Spleen (tissue), 11 donors: Measurements from ENCODE around the gene FAM47B. TPM values are rescaled to one million over a fixed set of nuclear protein-coding genes. Genes with fewer than 3 reads are reported as not detected.

Experiments used
- DNase-seq: peaks from one replicate; pipeline ENCODE4 v3.0.0-alpha.2; 2020
- H3K27ac ChIP-seq, 8 donors: fragments of 200-600 bp; sonication (generic) in 7 of 8; 1 replicate in 4 of 8; 2 replicates in 4 of 8; pipeline versions ENCODE4 v1.5.0 to v1.8.0; 2016 to 2021; ENCODE audit warnings: inconsistent platforms in 4 of 8, mild to moderate bottlenecking in 4 of 8, moderate library complexity in 1 of 8
- H3K27me3 ChIP-seq, 7 donors: fragments of 200-600 bp; sonication (generic) in 6 of 7; replicated peaks in 1 of 7; 1 replicate in 4 of 7; 2 replicates in 3 of 7; pipeline versions ENCODE4 v1.5.0 to v1.8.0; 2016 to 2021; ENCODE audit warnings: inconsistent platforms in 3 of 7, mild to moderate bottlenecking in 1 of 7
- H3K36me3 ChIP-seq, 6 donors: fragments of 200-600 bp; sonication (generic) in 5 of 6; 1 replicate in 4 of 6; 2 replicates in 2 of 6; pipeline versions ENCODE4 v1.5.0 to v1.8.0; 2016 to 2021; ENCODE audit warnings: inconsistent platforms in 2 of 6
- H3K4me1 ChIP-seq, 6 donors: fragments of 200-600 bp; sonication (generic) in 5 of 6; 1 replicate in 3 of 6; 2 replicates in 3 of 6; pipeline versions ENCODE4 v1.5.0 to v1.8.0; 2016 to 2021; ENCODE audit warnings: inconsistent platforms in 3 of 6
- H3K4me3 ChIP-seq, 8 donors: fragments of 200-600 bp; sonication (generic) in 7 of 8; 1 replicate in 4 of 8; 2 replicates in 4 of 8; pipeline versions ENCODE4 v1.5.0 to v1.8.0; 2016 to 2021; ENCODE audit warnings: inconsistent platforms in 4 of 8, mild to moderate bottlenecking in 4 of 8, moderate library complexity in 2 of 8
- H3K9me3 ChIP-seq, 8 donors: fragments of 200-600 bp; sonication (generic) in 7 of 8; 1 replicate in 4 of 8; 2 replicates in 4 of 8; pipeline versions ENCODE4 v1.5.0 to v1.8.0; 2016 to 2021; ENCODE audit warnings: inconsistent platforms in 4 of 8
- CTCF ChIP-seq, 11 experiments: fragments of 200-600 bp in 7 of 11; fragments of 450-650 bp in 4 of 11; sonication (generic) in 4 of 11; IDR thresholded peaks in 8 of 11; conservative IDR thresholded peaks in 3 of 11; 1 replicate in 7 of 11; 2 replicates in 4 of 11; pipeline versions ENCODE4 v1.4.0 to v1.8.0; 2016 to 2021; ENCODE audit warnings: antibody characterized with exemption in 11 of 11, inconsistent platforms in 4 of 11, mild to moderate bottlenecking in 1 of 11
- POLR2A ChIP-seq, 3 donors: fragments of 450-650 bp; IDR thresholded peaks; one replicate each; pipeline ENCODE4 v1.5.1; 2017; ENCODE audit warnings: antibody characterized with exemption in 3 of 3, mild to moderate bottlenecking in 1 of 3
- POLR2AphosphoS5 ChIP-seq, 3 donors: sonication (generic); formaldehyde crosslinking; IDR thresholded peaks; one replicate each; pipeline ENCODE4 v1.5.1; 2017; ENCODE audit warnings: antibody characterized with exemption in 3 of 3
- WGBS, 5 donors: extraction: QIAGEN DNeasy Blood & Tissue Kit in 3 of 5; methylation state at CpG; one replicate each; pipeline versions ENCODE4 v1.1.5 to v1.1.7; 2013 to 2018; 5-methylcytosine and 5-hydroxymethylcytosine counted together
- intact Hi-C: fragments of 100-400 bp; cut with DNase I; formaldehyde crosslinking; loops from one replicate; pipeline ENCODE4 v1.15.0; 2023; ENCODE audit warnings: low total_unique reads
- polyA plus RNA-seq, 3 donors: library from polyadenylated mRNA; stranded (reverse); fragments of 200-250 nt; gene quantifications; one replicate each; pipeline ENCODE4 v1.2.1, GENCODE V29; 2013
- total RNA-seq, 7 donors: library from RNA; depleted of rRNA in 3 of 7; stranded (reverse); fragments of >200 nt in 3 of 7; fragmentation: NEBNext Ultra II Directional in 4 of 7; extraction: Animal tissue kit (Norgen Biotek cat#: 25700) in 4 of 7; gene quantifications; one replicate each; pipeline versions ENCODE4 v1.1.0 to v1.2.1, GENCODE V29; 2016 to 2021
- donor health status: healthy with polysubstance abuse.
- donor health status: DM: no; HTN: no; CAD: no; lungs with moderate emphysema.
- donor health status: DM: no; HTN: no; CAD: no.
- donor health status: Bipolar disorder and iron deficiency.
- donor health status: healthy.
- donor health status: DM: no; HTN: no; CAD: no.
- donor health status: DM: yes; HTN: yes; CAD: no.

Gene FAM47B
- total and polyA plus RNA-seq, 10 donors: not detected

GRCh38 chrX:34943235-34943634 is 639 bp downstream of the FAM47B start:
- no peaks in the 10 kb centered on the region for H3K4me1 ChIP-seq
- no peak overlapping the region for H3K4me3 ChIP-seq
- DNase-seq: peak; percentile 61
- intact Hi-C loops: no loop called here
- no peak for TF ChIP-seq POLR2A (IDR thresholded peaks at IDR 0.05)
- no peak for TF ChIP-seq CTCF (IDR thresholded peaks at IDR 0.05 in 8 of 11, conservative IDR thresholded peaks at IDR 0.05 in 3 of 11)
- no peak for TF ChIP-seq POLR2AphosphoS5 (IDR thresholded peaks at IDR 0.05)
- WGBS, 5 donors: 89 to 96% (median 91%) methylated on average over 4 to 24 of the region's 24 CpGs
- peaks cover 0 to 12% (median 0%) of the 10 kb centered on the region in 8 donors for H3K9me3 ChIP-seq
- no peak overlapping the region for H3K27ac ChIP-seq
- no peaks in the 10 kb centered on the region for H3K27me3 ChIP-seq
- H3K36me3 ChIP-seq: no peaks in the 10 kb centered on the region

GRCh38 chrX:34956916-34957315 is 14.3 kb downstream of the FAM47B start:
- no peak for DNase-seq
- TF ChIP-seq POLR2AphosphoS5 (IDR thresholded peaks at IDR 0.05) (no peak), CTCF (IDR thresholded peaks at IDR 0.05 in 8 of 11, conservative IDR thresholded peaks at IDR 0.05 in 3 of 11) (no peak), POLR2A (IDR thresholded peaks at IDR 0.05) (no peak)

GRCh38 chrX:34961662-34962061 is 19.1 kb downstream of the FAM47B start:
- no peak for TF ChIP-seq POLR2AphosphoS5 (IDR thresholded peaks at IDR 0.05)
- no peak for TF ChIP-seq CTCF (IDR thresholded peaks at IDR 0.05 in 8 of 11, conservative IDR thresholded peaks at IDR 0.05 in 3 of 11)
- TF ChIP-seq POLR2A (IDR thresholded peaks at IDR 0.05): no peak
- Histone ChIP-seq H3K4me3 (no peak overlapping the region), H3K9me3 (no peaks in the 10 kb centered on the region), H3K4me1 (no peaks in the 10 kb centered on the region), H3K27me3 (no peaks in the 10 kb centered on the region), H3K36me3 (no peaks in the 10 kb centered on the region), H3K27ac (no peak overlapping the region)
- DNase-seq: no peak
- intact Hi-C loops: no loop called here

More at GRCh38 chrX:34956916-34957315, 14.3 kb downstream of the FAM47B start:
- Histone ChIP-seq H3K36me3 (no peaks in the 10 kb centered on the region), H3K4me1 (no peaks in the 10 kb centered on the region), H3K27me3 (no peaks in the 10 kb centered on the region), H3K4me3 (no peak overlapping the region), H3K27ac (no peak overlapping the region), H3K9me3 (no peaks in the 10 kb centered on the region)
- intact Hi-C loops: no loop called here

GRCh38 chrX:34972206-34972605 is 29.6 kb downstream of the FAM47B start:
- Histone ChIP-seq H3K27ac (no peak overlapping the region), H3K4me3 (no peak overlapping the region), H3K4me1 (no peaks in the 10 kb centered on the region), H3K27me3 (peaks cover 0 to 3% (median 0%) of the 10 kb centered on the region in 7 donors), H3K36me3 (no peaks in the 10 kb centered on the region), H3K9me3 (no peaks in the 10 kb centered on the region)
- WGBS, 5 donors: 58 to 75% (median 65%) methylated on average over 3 of the region's 3 CpGs
- DNase-seq: no peak
- TF ChIP-seq POLR2A (IDR thresholded peaks at IDR 0.05) (no peak), POLR2AphosphoS5 (IDR thresholded peaks at IDR 0.05) (no peak), CTCF (IDR thresholded peaks at IDR 0.05 in 8 of 11, conservative IDR thresholded peaks at IDR 0.05 in 3 of 11) (no peak)
- intact Hi-C loops: no loop called here
